Stimulated activated CD4-positive, alpha-beta T cell treated with anti-CD3 and anti-CD28 coated beads, Interleukin-1b, Interleukin-23, amount 100 ng/mL, for 4 hours (primary cell): ENCODE measurements around the gene HDGFL2.

ENCODE experiments used
- DNase-seq, 2 donors: peaks; one replicate each; pipeline ENCODE4 v3.0.0-alpha.2; 2020; ENCODE audit warnings: low read depth in 2 of 2

HDGFL2 gene

DNA sequence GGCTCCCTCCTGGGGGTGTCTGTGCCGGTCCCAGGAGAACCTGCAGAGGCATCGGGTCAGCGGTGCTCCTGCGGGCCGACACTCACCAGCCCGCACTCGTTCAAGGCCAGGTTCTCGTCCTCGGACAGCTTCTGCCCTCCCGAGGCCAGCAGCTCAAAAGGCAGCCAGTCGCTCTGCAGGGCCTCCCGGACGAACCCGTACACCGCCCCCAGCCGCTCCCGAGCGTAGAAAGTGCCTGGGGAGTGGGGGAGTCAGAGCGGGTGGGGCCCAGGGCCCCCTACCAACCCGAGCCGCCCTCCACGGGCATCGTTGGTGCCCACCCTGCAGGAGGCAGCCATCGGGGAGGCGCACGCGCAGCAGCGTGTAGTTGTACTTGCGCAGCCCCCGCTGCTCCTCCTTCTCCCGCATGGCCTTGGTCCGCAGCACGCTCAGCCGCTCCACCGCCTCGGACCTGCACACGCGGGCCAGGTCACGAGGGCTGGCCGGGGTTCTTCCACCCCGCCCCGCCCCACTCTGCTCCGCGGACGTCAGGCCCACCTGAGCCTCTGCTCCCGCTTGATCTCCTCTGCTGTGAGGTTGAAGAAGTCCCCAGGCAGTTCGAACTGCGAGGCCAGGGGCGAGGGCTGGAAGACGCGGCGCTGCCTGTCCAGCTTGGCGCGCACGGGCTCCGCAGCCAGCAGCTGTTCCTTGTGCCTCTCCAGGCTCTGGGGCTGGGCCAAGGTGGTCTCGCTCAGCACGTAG lies 26.0 kb upstream of the HDGFL2 start:
- no peak for DNase-seq

DNA sequence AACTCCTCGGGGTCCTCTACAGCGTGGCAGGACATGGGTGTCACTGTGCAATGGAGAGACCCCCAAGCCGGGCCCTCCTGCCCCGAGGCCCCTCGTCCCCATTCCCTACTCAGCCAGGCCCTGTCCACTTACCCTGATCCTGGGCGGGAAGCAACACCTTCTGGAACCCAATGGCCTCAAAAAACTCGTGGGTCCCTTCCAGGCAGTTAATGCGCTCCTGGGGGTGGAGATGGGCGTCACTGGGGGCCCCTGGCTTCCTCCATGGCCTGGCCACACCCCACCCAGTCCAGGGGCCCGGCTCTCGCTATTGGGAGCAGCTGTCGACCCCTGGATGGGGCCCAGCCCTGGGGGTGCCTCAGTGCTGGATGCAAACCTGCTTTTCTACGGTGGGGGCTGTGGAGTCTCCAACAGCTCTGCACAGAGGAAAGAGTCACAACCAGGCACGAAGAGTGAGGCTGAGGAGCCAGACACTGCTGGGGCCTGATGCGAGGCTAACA lies 25.3 kb upstream of the HDGFL2 start:
- no peak for DNase-seq

- DNase-seq: no peak
These were observed 24.6 kb upstream of the HDGFL2 start for GRCh38 chr19:4447327-4448146.

DNA sequence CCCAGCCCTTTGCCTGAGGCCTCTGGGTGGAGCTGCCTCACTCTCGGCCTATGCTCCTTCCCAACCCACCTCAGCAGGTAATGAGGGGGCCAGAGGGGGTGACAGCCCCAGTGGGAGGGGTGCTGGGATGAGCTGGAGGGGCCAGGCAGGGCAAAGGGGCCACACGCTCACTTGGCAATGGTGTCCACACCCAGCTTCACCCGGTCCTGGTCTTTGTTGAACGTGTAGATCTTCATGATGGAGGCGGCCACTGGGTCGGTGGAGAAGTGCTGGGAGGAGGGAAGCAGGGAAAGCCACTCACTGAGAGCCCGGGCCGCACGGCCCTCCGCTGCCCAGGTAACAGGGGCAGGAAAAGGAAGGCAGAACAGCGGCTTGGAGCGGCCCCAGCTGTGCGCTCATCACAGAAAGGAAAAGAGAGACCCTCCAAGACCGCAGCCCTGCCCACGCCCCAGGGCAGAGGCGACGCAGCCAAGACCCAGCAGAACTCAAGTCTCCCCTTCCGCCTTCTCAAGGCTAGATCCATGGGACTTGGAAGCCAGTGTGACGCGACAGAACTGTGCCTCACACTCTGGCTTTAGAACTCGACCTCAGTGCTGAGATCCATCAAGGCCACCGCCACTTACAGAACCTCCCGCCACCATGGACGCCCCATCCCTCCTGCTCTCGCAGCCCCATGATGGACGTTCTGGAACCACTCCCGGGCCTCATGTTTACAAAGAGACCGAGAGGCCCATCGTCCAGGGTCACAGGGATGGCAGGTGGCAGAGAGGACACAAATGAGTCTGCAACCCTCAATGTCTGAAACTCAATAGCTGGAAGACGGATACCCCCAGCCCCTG lies 23.7 kb upstream of the HDGFL2 start:
- DNase-seq: no peak

- no peak for DNase-seq
These were observed 23.0 kb upstream of the HDGFL2 start for GRCh38 chr19:4449022-4449638.

GRCh38 chr19:4449639-4450028 lies 22.5 kb upstream of the HDGFL2 start:
- DNase-seq: no peak

DNA sequence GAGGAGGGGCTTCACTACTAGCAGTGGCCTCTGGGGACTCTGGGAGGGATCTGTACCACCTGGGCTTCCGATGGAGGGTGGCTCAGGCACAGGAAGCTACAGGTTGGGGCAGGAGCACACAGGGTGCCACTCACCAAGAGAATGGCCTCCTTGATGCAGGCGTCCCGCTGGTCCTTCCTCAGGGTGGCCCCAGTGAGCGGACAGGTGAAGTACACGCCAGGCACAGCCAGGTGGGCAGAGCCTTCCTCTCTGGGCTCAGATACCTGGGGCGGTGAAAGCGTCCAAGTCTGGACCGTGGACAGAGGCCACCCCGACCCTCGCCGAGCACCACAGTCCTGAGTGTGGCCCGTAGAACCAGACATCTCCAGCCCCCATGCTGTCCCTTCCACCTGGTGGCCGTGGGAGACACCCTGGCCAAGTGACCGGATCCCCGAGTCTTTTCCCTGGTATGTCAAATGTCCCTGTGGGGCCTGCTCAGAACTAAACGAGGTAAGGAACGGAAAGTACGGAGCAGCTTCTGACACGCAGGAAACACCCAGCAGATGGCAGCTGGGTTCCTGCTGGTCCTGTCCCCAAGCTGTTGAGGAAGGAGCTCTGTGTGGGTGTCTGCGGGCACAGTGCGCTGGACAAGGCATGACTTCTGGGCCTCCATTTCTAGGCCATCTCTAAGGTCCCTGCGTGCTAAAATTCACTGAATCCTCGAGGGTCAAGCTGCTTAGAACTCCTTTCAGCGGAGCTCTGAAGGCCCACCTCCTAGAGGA lies 19.7 kb upstream of the HDGFL2 start:
- DNase-seq: no peak

DNA sequence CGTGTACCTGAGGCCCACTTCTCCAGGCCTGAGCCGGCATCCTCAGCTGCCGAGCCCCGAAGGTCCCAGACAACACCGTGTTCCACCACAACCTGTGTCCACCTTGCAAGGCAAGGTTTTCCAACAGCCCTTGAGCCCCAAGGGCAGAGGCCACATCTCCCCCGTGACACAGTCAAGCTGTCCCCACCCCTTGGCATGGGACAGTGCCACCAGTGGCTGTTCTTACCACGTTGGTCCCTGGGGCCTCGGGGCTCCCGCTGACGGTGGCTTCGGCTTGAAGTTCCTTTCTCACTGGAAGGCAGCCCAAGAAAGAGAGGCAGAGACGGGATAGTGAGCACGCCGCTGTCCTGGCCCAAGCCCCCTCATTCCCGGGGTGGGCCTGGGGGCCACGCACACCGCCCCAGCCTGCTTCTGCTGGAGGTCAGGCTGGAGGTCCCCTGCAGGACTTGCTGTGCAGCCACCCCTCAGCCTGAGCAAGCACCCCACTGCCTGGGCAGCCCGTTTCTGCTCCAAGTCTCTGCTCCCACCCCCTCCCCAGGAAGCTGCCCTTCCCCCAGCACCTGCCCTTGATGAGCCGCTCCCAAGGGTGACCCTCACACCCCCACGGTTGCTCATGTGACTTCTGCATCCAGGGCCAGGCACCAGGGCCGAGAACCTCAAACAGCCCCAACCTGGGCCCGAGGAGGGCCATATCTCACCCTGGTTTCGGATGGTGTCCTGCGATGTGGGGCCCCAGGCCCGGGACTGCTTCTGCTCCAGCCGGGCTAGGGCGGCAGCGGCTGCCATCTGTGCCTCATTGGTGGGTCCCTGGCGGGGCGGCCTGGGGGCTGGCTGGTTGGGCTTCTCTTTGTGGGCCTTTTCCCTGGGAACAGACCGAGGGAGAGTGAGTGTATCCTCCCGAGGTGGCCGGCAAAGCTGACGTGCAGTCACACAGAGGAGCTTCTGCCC lies 18.6 kb upstream of the HDGFL2 start:
- no peak for DNase-seq

DNA sequence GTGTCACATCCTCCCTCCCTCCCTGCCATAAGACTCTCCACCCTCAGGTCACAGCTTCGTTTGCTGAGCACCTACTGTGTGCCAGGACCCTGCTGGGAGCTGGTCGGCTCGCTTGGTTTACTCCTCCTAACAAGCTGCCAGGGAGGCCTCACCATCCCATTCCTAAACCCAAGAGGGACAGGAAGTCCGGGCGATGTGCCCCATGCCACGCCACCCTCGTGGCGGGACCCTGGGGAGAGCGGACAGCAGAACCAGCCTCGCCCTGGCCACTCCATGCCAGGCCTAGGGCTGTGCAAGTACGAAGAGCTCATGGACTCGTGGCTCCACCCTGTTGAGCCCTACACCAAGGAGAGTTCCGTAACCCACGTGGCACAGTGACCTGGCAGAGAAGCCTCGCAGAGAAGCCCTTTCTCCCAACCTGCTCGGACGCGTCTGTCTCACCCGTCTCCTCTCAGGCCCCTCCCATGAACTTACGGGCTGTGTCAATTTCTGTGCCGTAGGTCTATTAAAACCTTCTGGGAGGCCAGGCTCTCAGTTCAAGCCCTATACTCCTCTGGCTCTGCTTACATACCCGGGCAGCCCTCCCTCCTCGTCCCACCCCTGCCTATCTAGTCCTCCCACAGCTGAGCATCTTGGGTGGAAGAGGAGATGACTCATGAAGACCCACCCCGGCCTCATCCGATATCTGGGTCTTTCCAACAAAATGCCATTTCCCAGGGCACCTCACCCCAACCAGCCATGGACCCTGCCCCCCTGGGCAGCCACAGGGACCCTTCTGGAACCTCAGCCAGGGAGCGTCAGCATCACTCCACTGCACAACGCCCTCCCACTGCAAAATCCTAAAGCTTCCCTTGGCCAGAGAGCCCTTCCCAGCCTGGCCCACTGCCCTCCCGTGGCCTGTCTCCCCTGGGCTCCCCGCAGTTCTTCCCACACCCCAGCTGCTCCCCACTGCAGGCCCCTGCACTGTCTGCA lies 17.1 kb upstream of the HDGFL2 start:
- DNase-seq: no peak

DNA sequence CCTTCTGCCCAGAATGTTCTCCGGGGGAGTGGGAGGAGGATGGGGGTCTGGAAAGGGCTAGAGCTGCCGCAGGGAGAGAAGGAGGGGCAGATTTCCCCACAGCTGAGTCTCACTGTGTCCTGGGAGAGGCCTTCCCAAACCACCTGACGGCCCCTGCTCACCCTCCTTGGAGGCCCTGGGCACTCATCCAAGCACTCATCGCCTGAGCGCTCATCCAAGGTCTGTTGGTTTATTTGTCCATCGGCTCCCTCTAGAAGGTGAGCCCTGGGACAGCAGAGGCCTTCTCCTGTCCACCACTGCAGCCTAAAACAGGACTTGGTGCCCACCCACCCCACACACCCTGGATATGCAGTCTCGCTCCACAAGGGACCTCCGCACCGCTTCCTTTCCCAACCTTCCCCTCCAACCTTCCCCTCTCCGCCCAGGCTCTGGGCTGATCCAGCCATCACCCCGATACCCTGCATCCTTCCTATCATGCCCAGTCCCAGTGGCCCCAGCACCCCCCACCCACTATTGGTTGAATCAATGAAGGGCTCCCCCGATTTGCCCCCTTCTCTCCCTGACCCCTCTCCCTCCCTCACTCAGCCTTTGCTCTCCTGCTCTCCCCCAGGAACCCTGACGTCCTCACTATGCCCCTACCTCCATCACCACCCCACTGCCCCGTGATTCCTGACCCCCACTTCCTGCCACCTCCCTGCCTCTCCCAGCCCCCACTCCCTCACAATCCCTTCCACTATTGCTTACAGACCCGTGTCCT lies 16.2 kb upstream of the HDGFL2 start:
- DNase-seq: no peak

DNA sequence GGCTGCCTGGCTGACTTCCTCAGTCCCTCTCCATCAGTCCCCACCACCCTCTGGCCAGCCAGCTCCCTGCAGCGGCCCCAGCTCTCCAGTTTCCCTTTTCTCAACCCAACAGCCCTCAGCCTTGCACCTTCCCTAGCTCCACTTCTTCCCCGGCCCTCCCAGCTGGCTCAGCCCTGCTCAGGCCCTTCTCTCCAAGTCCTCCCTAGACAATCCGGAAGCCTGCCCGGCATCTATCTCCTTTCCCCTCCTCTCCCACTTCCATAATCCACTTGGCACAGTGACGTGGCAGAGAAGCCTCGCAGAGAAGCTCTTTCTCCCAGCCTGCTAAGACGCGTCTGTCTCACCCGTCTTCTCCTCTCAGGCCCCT lies 15.6 kb upstream of the HDGFL2 start:
- no peak for DNase-seq

DNA sequence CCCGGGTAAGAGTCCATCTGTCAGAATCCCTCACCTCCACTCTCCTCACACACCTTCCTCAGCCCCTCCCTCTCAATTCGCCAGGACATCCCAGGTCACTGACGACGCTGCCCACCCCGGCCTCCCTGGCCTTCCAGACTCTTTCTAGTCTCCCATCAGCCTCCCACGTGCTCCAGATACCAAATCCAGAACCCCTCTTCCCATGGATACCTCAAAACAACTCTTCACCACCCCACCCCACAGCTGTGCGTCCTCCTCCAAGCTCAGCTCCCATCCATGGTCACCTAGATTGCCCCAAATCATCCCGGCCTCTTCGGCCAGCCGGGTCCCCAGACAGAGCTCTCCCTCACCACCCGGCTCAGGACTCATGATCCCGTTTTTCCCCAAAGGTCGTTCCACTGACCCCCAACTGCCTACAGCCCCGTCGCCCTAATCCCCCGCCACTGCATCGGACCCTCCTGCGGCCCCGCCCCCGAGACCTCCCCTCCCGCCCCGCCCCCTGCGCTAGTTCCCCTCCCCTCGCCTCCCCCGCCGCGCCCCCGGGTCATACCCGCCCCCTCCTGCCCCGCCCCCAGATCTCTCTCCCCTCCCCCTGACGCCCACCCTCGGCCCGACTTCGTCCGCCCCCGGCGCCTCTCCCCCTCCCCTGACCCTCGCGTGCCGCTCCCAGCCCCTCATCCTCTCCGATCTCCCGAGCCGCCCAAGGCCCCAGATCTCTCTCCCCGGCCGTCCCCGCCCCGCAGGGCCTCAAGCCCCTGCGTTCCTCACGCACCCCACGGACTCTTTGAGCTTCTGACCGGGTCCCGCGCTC lies 15.0 kb upstream of the HDGFL2 start:
- DNase-seq: peak; percentile 53 to 54

DNA sequence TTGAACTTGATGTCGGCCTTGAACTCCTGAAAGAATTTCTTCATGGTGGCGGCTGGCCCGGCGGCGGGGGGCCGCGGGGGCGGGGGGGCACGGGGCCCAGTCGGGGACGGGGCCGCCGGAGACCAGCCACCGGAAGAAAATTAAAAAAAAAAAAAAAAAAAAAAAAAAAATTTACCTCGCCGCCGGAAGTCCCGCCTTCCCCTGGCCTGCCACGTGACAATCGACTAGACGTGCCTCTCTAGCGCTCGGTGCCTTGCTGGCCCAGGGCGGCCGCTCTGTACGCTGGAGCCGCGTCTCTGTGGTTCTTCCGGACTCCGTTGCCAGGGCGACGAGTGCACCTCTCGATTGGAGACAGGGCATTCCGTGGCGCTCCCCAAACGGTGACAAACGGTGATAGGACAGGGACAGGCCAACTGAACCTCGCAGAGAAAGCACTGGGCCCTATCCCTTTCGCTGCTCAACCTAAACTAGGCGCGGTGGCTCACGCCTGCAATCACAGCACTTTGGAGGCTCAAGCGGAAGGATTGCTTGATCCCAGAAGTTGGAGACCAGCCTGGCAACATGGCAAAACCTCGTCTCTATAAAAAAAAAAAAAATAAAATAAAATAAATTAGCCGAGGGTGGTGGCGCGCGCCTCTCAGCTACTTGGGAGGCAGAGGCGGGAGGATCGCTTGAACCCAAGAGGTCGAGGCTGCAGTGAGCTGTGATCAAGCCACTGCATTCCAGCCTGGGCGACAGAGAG lies 14.3 kb upstream of the HDGFL2 start, which contains the start of gene UBXN6:
Gene UBXN6, minus strand, starts transcription at position 141 of the 742 bp plus-strand sequence. Its CDS starts 97 bp downstream, at position 44.
- DNase-seq: peak; percentile 91 to 94

DNA sequence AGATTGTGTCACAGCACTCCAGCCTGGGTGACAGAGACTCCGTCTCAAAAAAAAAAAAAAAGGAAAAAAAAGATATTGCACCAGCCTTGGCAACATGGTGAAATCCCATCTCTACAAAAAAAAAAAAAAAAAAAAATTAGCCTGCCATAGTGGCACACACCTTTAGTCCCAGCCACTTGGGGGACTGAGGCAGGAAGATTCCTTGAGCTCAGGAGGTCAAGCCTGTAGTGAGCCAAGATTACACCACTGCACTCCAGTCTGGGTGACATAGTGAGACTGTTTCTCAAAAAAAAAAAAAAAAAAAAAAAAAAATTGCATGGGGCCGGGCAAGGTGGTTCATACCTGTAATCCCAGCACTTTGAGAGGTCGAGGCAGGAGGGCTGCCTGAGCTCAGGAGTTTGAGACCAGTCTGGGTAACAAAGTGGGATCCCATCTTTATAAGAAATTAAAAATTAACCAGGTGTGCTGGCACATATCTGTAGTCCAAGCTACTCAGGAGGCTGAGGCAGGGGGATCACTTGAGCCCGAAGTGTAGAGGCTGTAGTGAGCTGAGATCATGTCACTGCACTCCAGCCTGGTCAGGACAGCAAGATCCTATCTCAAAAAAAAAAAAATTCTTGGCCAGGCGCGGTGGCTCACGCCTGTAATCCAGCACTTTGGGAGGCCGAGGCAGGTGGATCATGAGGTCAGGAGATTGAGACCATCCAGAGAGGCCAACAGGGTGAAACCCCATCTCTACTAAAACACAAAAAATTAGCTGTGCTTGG lies 7.1 kb upstream of the HDGFL2 start:
- DNase-seq: no peak

GRCh38 chr19:4467835-4468234 lies 4.3 kb upstream of the HDGFL2 start:
- no peak for DNase-seq
